Stomach (tissue), 4 donors: ENCODE data around the gene MFAP1.

Source experiments
- POLR2AphosphoS5 ChIP-seq, 3 donors: sonication (generic); formaldehyde crosslinking; IDR thresholded peaks; one replicate each; pipeline ENCODE4 v1.6.1; 2016; ENCODE audit warnings: antibody characterized with exemption in 3 of 3
- TF ChIP-seq, protein P1 (sequence below), 7 experiments: fragments of 450-650 bp in 4 of 7; fragments of 200-600 bp in 3 of 7; sonication (generic) in 3 of 7; IDR thresholded peaks; one replicate each; pipeline ENCODE4 v1.5.1; 2016 to 2019; ENCODE audit warnings: antibody characterized with exemption in 7 of 7, control low read depth in 2 of 7, mild to moderate bottlenecking in 1 of 7

DNA sequence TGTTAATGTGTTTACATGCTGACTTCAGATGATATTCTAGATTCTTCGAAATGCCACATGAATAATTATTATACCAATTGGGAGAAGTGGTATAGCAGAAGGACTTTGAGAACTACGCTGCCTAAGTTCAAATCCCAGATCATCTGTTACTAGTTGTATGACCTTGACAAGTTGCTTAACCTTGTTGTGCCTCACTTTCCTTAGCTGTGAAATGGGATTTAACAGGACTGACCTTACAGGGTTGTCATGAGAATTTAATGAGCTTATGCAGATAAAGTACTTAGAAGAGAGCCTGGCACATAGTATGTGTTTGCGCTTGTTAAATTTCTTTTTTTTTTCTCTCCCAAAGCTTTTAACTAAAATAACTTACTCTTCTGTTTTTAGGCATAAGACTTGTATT, 26.8 kb upstream of the MFAP1 start:
- TF ChIP-seq, protein P1, sequence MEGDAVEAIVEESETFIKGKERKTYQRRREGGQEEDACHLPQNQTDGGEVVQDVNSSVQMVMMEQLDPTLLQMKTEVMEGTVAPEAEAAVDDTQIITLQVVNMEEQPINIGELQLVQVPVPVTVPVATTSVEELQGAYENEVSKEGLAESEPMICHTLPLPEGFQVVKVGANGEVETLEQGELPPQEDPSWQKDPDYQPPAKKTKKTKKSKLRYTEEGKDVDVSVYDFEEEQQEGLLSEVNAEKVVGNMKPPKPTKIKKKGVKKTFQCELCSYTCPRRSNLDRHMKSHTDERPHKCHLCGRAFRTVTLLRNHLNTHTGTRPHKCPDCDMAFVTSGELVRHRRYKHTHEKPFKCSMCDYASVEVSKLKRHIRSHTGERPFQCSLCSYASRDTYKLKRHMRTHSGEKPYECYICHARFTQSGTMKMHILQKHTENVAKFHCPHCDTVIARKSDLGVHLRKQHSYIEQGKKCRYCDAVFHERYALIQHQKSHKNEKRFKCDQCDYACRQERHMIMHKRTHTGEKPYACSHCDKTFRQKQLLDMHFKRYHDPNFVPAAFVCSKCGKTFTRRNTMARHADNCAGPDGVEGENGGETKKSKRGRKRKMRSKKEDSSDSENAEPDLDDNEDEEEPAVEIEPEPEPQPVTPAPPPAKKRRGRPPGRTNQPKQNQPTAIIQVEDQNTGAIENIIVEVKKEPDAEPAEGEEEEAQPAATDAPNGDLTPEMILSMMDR (IDR thresholded peaks at IDR 0.05) = no peak
- no peak for TF ChIP-seq POLR2AphosphoS5 (IDR thresholded peaks at IDR 0.05)
